Naive thymus-derived CD4-positive, alpha-beta T cell (primary cell): ENCODE data around the gene GUK1. TPM values are rescaled to one million over a fixed set of nuclear protein-coding genes. Genes with fewer than 3 reads are reported as not detected.

ENCODE experiments used
- ATAC-seq: fragments of 150-1000 bp; cut with Tn5 transposase; 2 replicates; pipeline ENCODE4 v1.10.0; 2021; ENCODE audit warnings: mild to moderate bottlenecking, moderate library complexity
- CTCF ChIA-PET: fragments of 350-600 bp; sonication (Branson Sonifier 250); formaldehyde crosslinking; loops from one replicate; lab custom pipeline; 2021; ENCODE audit warnings: antibody characterized with exemption; lab: Charles Lee
- POLR2A ChIA-PET: fragments of 350-600 bp; sonication (Branson Sonifier 250); formaldehyde crosslinking; loops from one replicate; lab custom pipeline; 2021; ENCODE audit warnings: antibody characterized with exemption, inconsistent platforms; lab: Charles Lee
- DNase-seq, 9 donors: peaks; one replicate each; pipeline versions ENCODE4 v3.0.0 to v3.0.0-alpha.2; 2020 to 2022; ENCODE audit warnings: mixed read lengths in 1 of 9
- H3K27ac ChIP-seq: one replicate; pipeline ENCODE4 v1.7.0; 2013; ENCODE audit warnings: mild to moderate bottlenecking, low read depth, low read length, moderate library complexity
- H3K27me3 ChIP-seq, 2 donors: one replicate each; pipeline ENCODE4 v1.7.0; 2013; ENCODE audit warnings: low read length in 2 of 2, mild to moderate bottlenecking in 2 of 2, moderate library complexity in 2 of 2; ENCODE audit not compliant: control insufficient read depth in 2 of 2, insufficient read depth in 2 of 2
- H3K36me3 ChIP-seq, 3 experiments: 1 replicate in 2 of 3; 2 replicates in 1 of 3; pipeline ENCODE4 v1.7.0; 2013; ENCODE audit warnings: low read length in 3 of 3, mild to moderate bottlenecking in 3 of 3, moderate library complexity in 1 of 3; ENCODE audit not compliant: insufficient read depth in 3 of 3, control insufficient read depth in 2 of 3
- H3K4me1 ChIP-seq, 2 donors: one replicate each; pipeline ENCODE4 v1.7.0; 2013; ENCODE audit warnings: low read length in 2 of 2, mild to moderate bottlenecking in 2 of 2, moderate library complexity in 1 of 2; ENCODE audit not compliant: control insufficient read depth in 2 of 2, insufficient read depth in 2 of 2
- H3K4me3 ChIP-seq: 2 replicates; pipeline ENCODE4 v1.7.0; 2013; ENCODE audit warnings: mild to moderate bottlenecking, low read length
- H3K9me3 ChIP-seq, 3 experiments: 1 replicate in 2 of 3; 2 replicates in 1 of 3; pipeline ENCODE4 v1.7.0; 2013; ENCODE audit warnings: low read length in 3 of 3; ENCODE audit not compliant: control insufficient read depth in 2 of 3
- H3K27ac Mint-ChIP-seq, 9 donors: one replicate each; pipeline ENCODE4 v1.8.0; 2020 to 2022; ENCODE audit warnings: mixed read lengths in 9 of 9, mild to moderate bottlenecking in 8 of 9, moderate library complexity in 5 of 9, inconsistent platforms in 2 of 9
- H3K27me3 Mint-ChIP-seq, 5 donors: one replicate each; pipeline ENCODE4 v1.8.0; 2021 to 2022; ENCODE audit warnings: mixed read lengths in 5 of 5, mild to moderate bottlenecking in 1 of 5
- H3K36me3 Mint-ChIP-seq, 5 donors: one replicate each; pipeline ENCODE4 v1.8.0; 2020 to 2022; ENCODE audit warnings: mixed read lengths in 5 of 5, mild to moderate bottlenecking in 3 of 5, inconsistent platforms in 1 of 5
- H3K4me1 Mint-ChIP-seq, 7 donors: one replicate each; pipeline ENCODE4 v1.8.0; 2020 to 2022; ENCODE audit warnings: mixed read lengths in 7 of 7, mild to moderate bottlenecking in 3 of 7, inconsistent platforms in 1 of 7
- H3K4me3 Mint-ChIP-seq, 10 donors: one replicate each; pipeline ENCODE4 v1.8.0; 2020 to 2022; ENCODE audit warnings: mild to moderate bottlenecking in 10 of 10, mixed read lengths in 10 of 10, moderate library complexity in 6 of 10, inconsistent platforms in 2 of 10
- H3K9me3 Mint-ChIP-seq, 11 donors: one replicate each; pipeline ENCODE4 v1.8.0; 2020 to 2022; ENCODE audit warnings: mixed read lengths in 11 of 11, mild to moderate bottlenecking in 4 of 11, inconsistent platforms in 1 of 11, moderate library complexity in 1 of 11
- intact Hi-C, 2 donors: fragments of 100-400 bp; cut with micrococcal nuclease; formaldehyde crosslinking; loops; one replicate each; pipeline ENCODE4 v1.15.1; 2023
- polyA plus RNA-seq, 2 donors: library from polyadenylated mRNA; unstranded; fragments of 300-500 nt; fragmentation: Illumina TruSeq; gene quantifications; one replicate each; pipeline ENCODE4 v1.2.3, GENCODE V29; 2021
- total RNA-seq, 6 experiments: library from RNA in 5 of 6; stranded (reverse) in 5 of 6; gene quantifications; 1 replicate in 5 of 6; 2 replicates in 1 of 6; pipeline ENCODE4 v1.2.3 and lab custom pipeline; 2021 to 2026

The GUK1 gene, protein sequence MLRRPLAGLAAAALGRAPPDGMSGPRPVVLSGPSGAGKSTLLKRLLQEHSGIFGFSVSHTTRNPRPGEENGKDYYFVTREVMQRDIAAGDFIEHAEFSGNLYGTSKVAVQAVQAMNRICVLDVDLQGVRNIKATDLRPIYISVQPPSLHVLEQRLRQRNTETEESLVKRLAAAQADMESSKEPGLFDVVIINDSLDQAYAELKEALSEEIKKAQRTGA
- total RNA-seq (100 to 1,000 TPM; 145 to 309 (median 279) TPM), polyA plus RNA-seq (100 to 1,000 TPM; 278 to 315 TPM), total RNA-seq (lab: John Stamatoyannopoulos, UW) (198 reads per million, percentile 93 among the genes with 10 or more reads in this experiment)

DNA sequence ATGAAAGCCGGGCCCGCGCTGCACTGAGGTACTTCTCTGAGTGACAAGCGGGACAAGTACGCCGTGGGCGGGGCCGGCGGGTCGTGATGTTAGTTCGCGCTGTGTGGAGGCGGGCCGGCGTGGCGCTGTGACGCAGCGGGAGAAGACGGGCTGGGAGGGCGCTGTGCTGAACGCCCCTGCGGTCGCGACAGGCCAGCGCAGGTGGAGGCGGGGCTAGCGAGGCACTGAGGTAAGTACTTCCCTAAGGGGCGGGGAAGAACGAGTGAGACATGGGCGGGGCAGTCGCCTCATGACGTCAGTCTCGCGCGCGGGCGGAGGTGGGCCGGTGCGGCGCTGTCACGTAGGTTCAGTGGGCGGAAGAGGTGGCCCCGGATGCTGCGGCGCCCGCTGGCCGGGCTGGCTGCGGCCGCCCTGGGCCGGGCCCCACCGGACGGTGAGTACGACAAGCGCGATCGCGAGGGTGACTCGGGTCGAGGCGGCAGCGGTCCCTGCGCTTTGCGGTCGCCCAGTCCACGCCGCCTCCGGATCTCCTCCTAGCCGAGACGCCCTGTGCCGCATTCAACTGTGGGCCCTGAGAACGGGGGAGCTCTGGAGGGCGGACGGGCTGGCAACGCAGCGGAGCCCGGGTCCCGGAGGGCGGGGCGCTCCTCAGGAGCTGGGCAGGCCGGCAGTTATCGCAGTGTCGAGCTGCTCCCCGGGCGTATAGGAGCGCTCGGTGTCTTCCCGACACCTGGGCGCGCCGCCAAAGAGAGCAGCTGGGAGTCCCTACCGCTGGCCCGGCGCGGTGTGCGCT is at the start of gene GUK1:
Gene GUK1 (plus strand): TSS at position 349 of the 793 bp plus-strand sequence. CDS start 24 bp downstream, at position 373.
- Histone ChIP-seq H3K36me3 (peaks cover 0 to 15% (median 0%) of the 10 kb centered on the region in 3 experiments), H3K27ac (peak within 1 kb of the TSS; percentile 99), H3K27me3 (no peaks in the 10 kb centered on the region), H3K4me3 (peak within 1 kb of the TSS; percentile 88), H3K4me1 (peaks cover 42 to 49% of the 10 kb centered on the region in 2 donors), H3K9me3 (no peaks in the 10 kb centered on the region)
- Mint-ChIP-seq H3K9me3 (peaks cover 0 to 5% (median 0%) of the 10 kb centered on the region in 11 donors), H3K4me3 (peak within 1 kb of the TSS; percentile 87 to 99 (median 95)), H3K4me1 (peaks cover 23 to 48% (median 34%) of the 10 kb centered on the region in 7 donors), H3K27me3 (peaks cover 0 to 24% (median 0%) of the 10 kb centered on the region in 5 donors), H3K27ac (peak within 1 kb of the TSS; percentile 83 to 100 (median 99)), H3K36me3 (peaks cover 0 to 11% (median 0%) of the 10 kb centered on the region in 5 donors)
- ChIA-PET CTCF (interaction anchor here (1.0 to 1.4 kb wide), 3 partner anchors 24 to 28 kb away, joined by 3 to 9 read pairs (median 4); partner anchors contain the start of gene IBA57), POLR2A (interaction anchor here (1.0 to 6.7 kb wide), 6 partner anchors 9 to 266 kb away, joined by 3 to 109 read pairs (median 6); partner anchors contain the start of genes ARF1, GJC2, IBA57 and MRPL55)
- DNase-seq (peak; percentile 98 to 100 (median 100)), ATAC-seq (peak; percentile 93)
- intact Hi-C loops: loop anchor here (1.0 to 10.0 kb wide), 17 partner anchors 9 to 1733 kb away; partner anchors contain the start of genes ARF1 (in 2 of the 2), C1orf35 (in 2 of the 2), IBA57 (in 2 of the 2) and MRPL55 (in 2 of the 2)

DNA sequence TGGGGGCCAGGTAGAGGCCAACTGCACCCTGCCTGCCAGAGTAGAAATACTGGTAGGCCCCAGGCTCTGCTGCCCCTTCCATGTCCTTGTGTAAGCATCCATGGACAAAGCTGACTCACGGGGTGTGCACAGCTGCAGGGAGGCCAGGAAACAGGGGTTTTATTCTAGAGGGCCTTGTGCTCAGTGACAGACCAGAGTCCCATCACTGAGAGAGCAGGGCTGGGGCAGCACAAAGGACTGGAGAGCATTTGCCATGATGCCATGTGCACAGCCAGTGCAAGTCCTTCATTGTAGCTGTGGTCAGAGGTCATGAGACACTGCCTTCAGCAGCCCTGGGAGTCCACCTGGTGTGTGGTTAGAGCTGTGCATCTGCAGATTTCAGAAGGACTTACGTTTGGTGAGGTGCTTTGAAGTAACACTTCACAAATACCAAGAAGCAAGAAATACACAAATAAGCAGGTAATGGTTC is 49.4 kb upstream of the GUK1 start:
- intact Hi-C loops: no loop called here
- H3K27ac ChIP-seq: peak overlapping the region; percentile 50
- Mint-ChIP-seq H3K27me3 (no peaks in the 10 kb centered on the region), H3K4me3 (peak overlapping the region in 9 of 10 donors; percentile 29 to 97 (median 65)), H3K4me1 (peaks cover 63 to 89% (median 84%) of the 10 kb centered on the region in 7 donors), H3K36me3 (peaks cover 6 to 43% (median 19%) of the 10 kb centered on the region in 5 donors), H3K9me3 (peaks cover 0 to 17% (median 8%) of the 10 kb centered on the region in 11 donors), H3K27ac (peak overlapping the region in 7 of 9 donors; percentile 13 to 91 (median 75))
- peaks cover 0 to 15% (median 3%) of the 10 kb centered on the region in 3 experiments for H3K36me3 ChIP-seq
- peaks cover 65 to 71% of the 10 kb centered on the region in 2 donors for H3K4me1 ChIP-seq
- POLR2A ChIA-PET: interaction anchor here (1.0 to 2.6 kb wide), 2 partner anchors 9 to 11 kb away, joined by 7 to 10 read pairs; no protein-coding TSS in a partner anchor
- DNase-seq (no peak), ATAC-seq (no peak)
- peaks cover 0 to 13% (median 0%) of the 10 kb centered on the region in 3 experiments for H3K9me3 ChIP-seq
- CTCF ChIA-PET: no interaction called here
- no peaks in the 10 kb centered on the region for H3K27me3 ChIP-seq
- peak overlapping the region; percentile 3 for H3K4me3 ChIP-seq

DNA sequence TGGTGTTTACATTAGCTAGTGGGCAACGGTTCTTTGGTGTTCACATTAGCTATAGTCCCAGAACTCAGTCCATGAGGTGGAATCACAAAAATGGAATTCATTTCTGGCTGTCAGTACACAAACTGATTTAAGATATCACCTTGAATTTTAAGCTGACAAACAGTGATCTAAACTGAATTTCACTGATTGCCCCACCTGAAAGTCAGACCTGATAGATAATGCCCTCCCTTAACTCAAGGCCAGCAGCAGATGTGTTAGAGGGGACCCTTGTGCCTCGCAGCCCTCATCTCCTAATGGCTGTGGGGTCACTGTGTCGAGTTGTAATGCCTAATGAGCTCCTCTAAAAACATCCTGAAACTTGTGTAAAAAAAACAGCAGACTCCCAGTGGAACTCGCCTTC is 49.0 kb upstream of the GUK1 start:
- DNase-seq: no peak
- intact Hi-C loops: no loop called here
- Histone ChIP-seq H3K4me1 (peaks cover 63 to 71% of the 10 kb centered on the region in 2 donors), H3K4me3 (no peak overlapping the region), H3K36me3 (peaks cover 0 to 16% (median 6%) of the 10 kb centered on the region in 3 experiments), H3K27me3 (no peaks in the 10 kb centered on the region), H3K9me3 (peaks cover 0 to 13% (median 0%) of the 10 kb centered on the region in 3 experiments), H3K27ac (peak overlapping the region; percentile 33)
- ChIA-PET POLR2A (interaction anchor here (1.0 to 2.6 kb wide), 4 partner anchors 8 to 14 kb away, joined by 3 to 10 read pairs (median 8); partner anchors contain the start of gene ARF1), CTCF (no interaction called here)
- Mint-ChIP-seq H3K9me3 (peaks cover 0 to 19% (median 8%) of the 10 kb centered on the region in 11 donors), H3K36me3 (peaks cover 6 to 48% (median 23%) of the 10 kb centered on the region in 5 donors), H3K27ac (peak overlapping the region in 8 of 9 donors; percentile 13 to 91 (median 71)), H3K4me3 (peak overlapping the region in 7 of 10 donors; percentile 44 to 97 (median 65)), H3K4me1 (peaks cover 60 to 89% (median 84%) of the 10 kb centered on the region in 7 donors), H3K27me3 (no peaks in the 10 kb centered on the region)
- no peak for ATAC-seq

DNA sequence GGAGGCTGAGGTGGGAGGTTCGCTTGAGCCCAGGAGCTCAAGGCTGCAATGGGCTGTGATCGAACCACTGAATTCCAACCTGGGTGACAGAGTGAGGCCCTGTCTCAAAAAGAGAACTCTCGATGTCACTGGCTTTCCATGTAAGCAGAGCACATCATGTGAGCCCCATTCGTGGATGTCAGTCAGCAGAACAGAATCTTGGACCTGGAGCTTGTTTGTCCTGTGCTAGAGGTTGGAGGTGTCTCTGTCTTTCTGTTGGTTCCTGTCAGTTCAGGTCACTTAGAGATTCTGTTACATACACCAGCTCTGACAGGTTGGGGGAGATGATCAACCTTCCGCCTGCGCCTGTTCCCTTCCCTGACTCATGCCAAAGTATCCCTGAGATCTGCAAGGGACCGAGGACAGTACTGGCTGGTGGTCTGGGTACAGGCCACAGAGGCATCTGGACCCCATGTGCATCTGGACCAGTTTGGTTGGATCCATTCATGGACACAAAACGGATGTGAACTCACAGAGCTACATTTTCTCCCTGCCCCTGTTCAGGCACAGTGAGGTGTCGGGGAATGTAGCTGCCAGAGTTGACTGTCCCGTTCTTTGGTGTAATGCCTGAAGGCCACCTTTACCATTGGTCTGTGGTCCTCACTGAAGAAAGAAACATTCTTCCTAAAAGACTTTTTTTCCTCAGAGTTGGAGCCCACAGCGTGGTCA is 47.6 kb upstream of the GUK1 start:
- Mint-ChIP-seq H3K27me3 (no peaks in the 10 kb centered on the region), H3K4me3 (peak overlapping the region in 5 of 10 donors; percentile 45 to 97 (median 75)), H3K36me3 (peaks cover 6 to 50% (median 23%) of the 10 kb centered on the region in 5 donors), H3K4me1 (peaks cover 51 to 77% (median 73%) of the 10 kb centered on the region in 7 donors), H3K27ac (peak overlapping the region in 7 of 9 donors; percentile 13 to 91 (median 73)), H3K9me3 (peaks cover 0 to 19% (median 8%) of the 10 kb centered on the region in 11 donors)
- Histone ChIP-seq H3K27ac (peak overlapping the region; percentile 33), H3K27me3 (no peaks in the 10 kb centered on the region), H3K9me3 (peaks cover 0 to 13% (median 0%) of the 10 kb centered on the region in 3 experiments), H3K36me3 (peaks cover 0 to 30% (median 6%) of the 10 kb centered on the region in 3 experiments), H3K4me3 (no peak overlapping the region), H3K4me1 (peaks cover 51 to 58% of the 10 kb centered on the region in 2 donors)
- intact Hi-C loops: no loop called here
- no peak for ATAC-seq
- POLR2A ChIA-PET: interaction anchor here (1.1 to 1.7 kb wide), 4 partner anchors 10 to 15 kb away, joined by 3 to 9 read pairs (median 4); partner anchors contain the start of gene ARF1
- CTCF ChIA-PET: no interaction called here
- no peak for DNase-seq

DNA sequence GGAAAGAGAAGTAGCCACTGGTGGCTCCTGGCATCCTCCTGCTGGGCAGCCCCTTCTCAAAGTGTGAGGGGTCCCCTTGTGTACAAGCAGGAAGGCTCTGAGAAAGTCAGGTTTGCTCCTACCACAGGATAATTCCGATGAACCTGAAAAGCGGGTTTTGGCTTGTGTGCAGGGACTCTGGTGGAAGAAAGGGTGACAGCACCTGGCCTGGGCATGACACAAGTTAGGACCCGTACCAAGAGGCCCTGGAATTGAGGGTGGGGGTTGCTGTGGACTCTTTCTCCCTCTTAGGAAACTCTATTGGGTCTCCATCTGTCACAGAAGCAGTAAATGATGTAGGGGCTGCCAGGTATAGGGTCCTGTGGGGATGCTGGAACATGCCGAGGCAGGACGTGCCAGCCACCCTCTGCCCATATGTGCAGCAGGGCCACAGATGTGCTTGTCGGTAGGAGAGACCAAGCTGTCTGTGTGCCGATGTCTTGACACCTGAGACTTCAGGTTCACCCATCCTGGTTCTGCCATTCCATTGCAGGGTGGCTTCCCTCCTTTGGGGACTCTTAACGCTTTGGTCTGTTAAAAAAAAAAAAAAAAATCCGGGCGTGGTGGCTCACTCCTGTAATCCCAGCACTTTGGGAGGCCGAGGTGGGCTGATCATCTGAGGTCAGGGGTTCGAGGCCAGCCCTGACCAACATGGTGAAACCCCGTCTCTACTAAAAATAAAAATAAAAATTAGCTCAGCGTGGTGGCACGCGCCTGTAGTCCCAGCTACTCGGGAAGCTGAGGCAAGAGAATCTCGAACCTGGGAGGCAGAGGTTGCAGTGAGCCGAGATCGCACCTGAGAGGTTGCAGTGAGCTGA is 46.8 kb upstream of the GUK1 start:
- H3K27ac ChIP-seq: peak overlapping the region; percentile 8
- H3K4me1 ChIP-seq: peaks cover 44 to 50% of the 10 kb centered on the region in 2 donors
- Mint-ChIP-seq H3K27me3 (no peaks in the 10 kb centered on the region), H3K4me3 (peak overlapping the region in 1 of 10 donors; percentile 97), H3K4me1 (peaks cover 44 to 69% (median 65%) of the 10 kb centered on the region in 7 donors), H3K9me3 (peaks cover 0 to 19% (median 8%) of the 10 kb centered on the region in 11 donors), H3K36me3 (peaks cover 6 to 49% (median 23%) of the 10 kb centered on the region in 5 donors), H3K27ac (peak overlapping the region in 2 of 9 donors; percentile 26 to 79)
- H3K9me3 ChIP-seq: peaks cover 0 to 13% (median 0%) of the 10 kb centered on the region in 3 experiments
- H3K27me3 ChIP-seq: no peaks in the 10 kb centered on the region
- peaks cover 6 to 38% (median 6%) of the 10 kb centered on the region in 3 experiments for H3K36me3 ChIP-seq
- H3K4me3 ChIP-seq: no peak overlapping the region
- ATAC-seq (no peak), DNase-seq (no peak)
- ChIA-PET CTCF (no interaction called here), POLR2A (interaction anchor here (1.1 to 1.7 kb wide), 2 partner anchors 9 to 11 kb away, joined by 4 read pairs; no protein-coding TSS in a partner anchor)
- intact Hi-C loops: no loop called here
